Measurements from ENCODE around the gene ZNF507. TPM values are rescaled to one million over a fixed set of nuclear protein-coding genes. Genes with fewer than 3 reads are reported as not detected.

Gene ZNF507
- total RNA-seq, 1 experiment from 2014 or later, result 31.1 TPM

- Mint-ChIP-seq H3K4me3 (no peak overlapping the region), H3K36me3 (ENCODE audit: insufficient read depth in 1 of 3, low read depth in 3 of 3) (no peaks in the 10 kb centered on the region), H3K9me3 (no peaks in the 10 kb centered on the region), H3K27ac (no peak overlapping the region), H3K27me3 (ENCODE audit: low read depth) (no peaks in the 10 kb centered on the region; the same call in 1 of the 2 replicates), H3K4me1 (peaks cover 8 to 12% of the 10 kb centered on the region in 2 experiments)
- no peak for DNase-seq
- no peak overlapping the region for H3K14ac ChIP-seq (ENCODE audit: insufficient read depth, low read length)
- H2BK20ac ChIP-seq (ENCODE audit: low read depth, low read length, poor library complexity, severe bottlenecking), result no peak overlapping the region
- no CpG with 5 or more reads among the region's 5 CpGs for WGBS (ENCODE audit: extremely low coverage, insufficient read length, low lambda C conversion rate)
- H2AFZ ChIP-seq (ENCODE audit: low read length), result no peak overlapping the region
- H3K27ac ChIP-seq (ENCODE audit: insufficient read length, low read depth, low read length), result no peak overlapping the region
- no peaks in the 10 kb centered on the region for H4K20me1 ChIP-seq (ENCODE audit: control insufficient read depth, insufficient read depth, insufficient read length)
- no peak overlapping the region for H2BK120ac ChIP-seq (ENCODE audit: low read depth, low read length, poor library complexity, severe bottlenecking)
- no peak for TF ChIP-seq CTCF (conservative IDR thresholded peaks at IDR 0.05)
- no peaks in the 10 kb centered on the region for H3K79me1 ChIP-seq (ENCODE audit: insufficient read depth, low read depth, low read length, poor library complexity, severe bottlenecking)
- no peak overlapping the region for H2AK5ac ChIP-seq (ENCODE audit: insufficient read length, low read length)
- no peak overlapping the region for H2BK15ac ChIP-seq (ENCODE audit: low read depth, low read length)
- H3K4me1 ChIP-seq (ENCODE audit: insufficient read depth, low read length), result no peaks in the 10 kb centered on the region
- no peak overlapping the region for H3T11ph ChIP-seq (ENCODE audit: low read length)
- H3K9ac ChIP-seq (ENCODE audit: extremely low read depth, insufficient read length, low read length), result no peak overlapping the region
- no peaks in the 10 kb centered on the region for H3K23me2 ChIP-seq (ENCODE audit: insufficient read length, low read depth, low read length, poor library complexity, severe bottlenecking)
- H3K9me3 ChIP-seq (ENCODE audit: control insufficient read depth, low read depth, low read length), result no peaks in the 10 kb centered on the region
- no peak overlapping the region for H4K8ac ChIP-seq (replicated peaks; ENCODE audit: insufficient read length, low read depth, low read length)
- H2BK12ac ChIP-seq (ENCODE audit: insufficient read length, low read depth, low read length), result no peak overlapping the region
- H4K91ac ChIP-seq (ENCODE audit: insufficient read length, low read depth, low read length), result no peak overlapping the region
- no peak overlapping the region for H3K56ac ChIP-seq (ENCODE audit: insufficient read length, low read depth, low read length)
- no peak overlapping the region for H2BK5ac ChIP-seq (ENCODE audit: insufficient read length, low read length)
- no peak overlapping the region for H3K4ac ChIP-seq (ENCODE audit: low read depth, low read length)
- no peak overlapping the region for H4K5ac ChIP-seq (ENCODE audit: insufficient read length, low read depth, low read length)
- H3K23ac ChIP-seq (ENCODE audit: insufficient read length, low read depth, low read length), result no peak overlapping the region
- H3K18ac ChIP-seq (ENCODE audit: insufficient read length, low read depth, low read length), result no peak overlapping the region
- H3K4me2 ChIP-seq (ENCODE audit: insufficient read depth, insufficient read length, low read length), result no peak overlapping the region
- H3K79me2 ChIP-seq (ENCODE audit: insufficient read depth, low read length), result no peaks in the 10 kb centered on the region
- no peaks in the 10 kb centered on the region for H3K27me3 ChIP-seq (ENCODE audit: insufficient read depth, low read length)
Measured at GRCh38 chr19:32333227-32333626, 12.2 kb upstream of the ZNF507 start.

Data from H9 (cell line).